ENCODE results near the gene TFB1M.
"Not testable (repeated sequence)": the region's sequence is repeated elsewhere in the genome, so short reads cannot be mapped to it uniquely, and the experiment has no call there.

Gene TFB1M

GRCh38 chr6:155292711-155293110 is 21.6 kb downstream of the TFB1M start:
- DNase-seq = no peak

- DNase-seq = no peak
These were observed 23.0 kb downstream of the TFB1M start for GRCh38 chr6:155291291-155291690.

GRCh38 chr6:155290491-155290890 is 23.8 kb downstream of the TFB1M start:
- DNase-seq = no peak

GRCh38 chr6:155287762-155288161 is 26.5 kb downstream of the TFB1M start:
- DNase-seq = no peak

GRCh38 chr6:155284775-155285174 is 29.5 kb downstream of the TFB1M start:
- no peak for DNase-seq

GRCh38 chr6:155278319-155279049 is 35.8 kb downstream of the TFB1M start:
- DNase-seq = no peak

- no peak for DNase-seq
These were observed 37.6 kb downstream of the TFB1M start for GRCh38 chr6:155276638-155277037.

GRCh38 chr6:155275808-155276480 is 38.3 kb downstream of the TFB1M start:
- no peak for DNase-seq

GRCh38 chr6:155274533-155274932 is 39.8 kb downstream of the TFB1M start:
- DNase-seq = no peak

GRCh38 chr6:155274106-155274505 is 40.2 kb downstream of the TFB1M start:
- DNase-seq = no peak

GRCh38 chr6:155273431-155273830 is 40.9 kb downstream of the TFB1M start:
- DNase-seq = no peak

- no peak for DNase-seq
These were observed 41.7 kb downstream of the TFB1M start for GRCh38 chr6:155272353-155273232.

GRCh38 chr6:155271145-155271544 is 43.1 kb downstream of the TFB1M start:
- DNase-seq = no peak

- DNase-seq = no peak
These were observed 43.7 kb downstream of the TFB1M start for GRCh38 chr6:155270561-155271091.

- no peak for DNase-seq
These were observed 44.5 kb downstream of the TFB1M start for GRCh38 chr6:155269765-155270164.

GRCh38 chr6:155268088-155268867 is 46.0 kb downstream of the TFB1M start:
- DNase-seq = not testable (repeated sequence)

GRCh38 chr6:155267411-155267810 is 46.9 kb downstream of the TFB1M start:
- no peak for DNase-seq

GRCh38 chr6:155265843-155266535 is 48.3 kb downstream of the TFB1M start:
- no peak for DNase-seq

- no peak for DNase-seq
These were observed 49.5 kb downstream of the TFB1M start for GRCh38 chr6:155264693-155265320.

- DNase-seq = no peak
These were observed 50.8 kb downstream of the TFB1M start, which contains the start of gene CLDN20 for GRCh38 chr6:155263373-155264063. Gene CLDN20 (plus strand): TSS chr6:155264013. CDS start chr6:155275720, 11,707 bp downstream.

GRCh38 chr6:155262655-155263054 is 51.6 kb downstream of the TFB1M start:
- no peak for DNase-seq
